22Rv1 (cell line): ENCODE results near the gene PLA2G4F.

ENCODE experiments used
- CTCF ChIP-seq: fragments of 450-650 bp; IDR thresholded peaks from 2 replicates; pipeline ENCODE4 v1.5.1; 2017; ENCODE audit warnings: mild to moderate bottlenecking
- ZFX ChIP-seq: fragments of 450-650 bp; IDR thresholded peaks from 2 replicates; pipeline ENCODE4 v1.6.1; 2017; ENCODE audit warnings: antibody characterized with exemption, borderline replicate concordance

GRCh38 chr15:42163947-42164550 is 7.6 kb upstream of the PLA2G4F start:
- TF ChIP-seq CTCF (no peak), ZFX (no peak)
